Suppressor macrophage treated with lipopolysaccharide for 1 hour (primary cell): ENCODE data around the gene TAB2.
A peak's percentile ranks its signal among the peaks of the same experiment; 100 is the strongest.

Experiments used
- DNase-seq, 3 donors: peaks; one replicate each; pipeline ENCODE4 v3.0.0-alpha.2; 2020 to 2022

The TAB2 gene

GRCh38 chr6:149419696-149420404, 102.3 kb downstream of the TAB2 start:
- peak in 2 of 3 donors; percentile 24 to 29 for DNase-seq

- DNase-seq, result no peak
Observed at GRCh38 chr6:149421132-149421531, 103.6 kb downstream of the TAB2 start.

GRCh38 chr6:149422581-149422980, 105.1 kb downstream of the TAB2 start:
- DNase-seq, result no peak

- no peak for DNase-seq
Observed at GRCh38 chr6:149423964-149424440, 106.5 kb downstream of the TAB2 start.

- DNase-seq, result no peak
Observed at GRCh38 chr6:149425224-149425623, 107.7 kb downstream of the TAB2 start.

GRCh38 chr6:149425754-149426153, 108.2 kb downstream of the TAB2 start:
- DNase-seq, result no peak

GRCh38 chr6:149428606-149429005, 111.1 kb downstream of the TAB2 start:
- DNase-seq, result no peak

- no peak for DNase-seq
Observed at GRCh38 chr6:149429427-149430360, 112.2 kb downstream of the TAB2 start.

- DNase-seq, result peak; percentile 89 to 96 (median 93)
Observed at GRCh38 chr6:149431905-149432775, 114.6 kb downstream of the TAB2 start.

GRCh38 chr6:149433405-149433804, 115.9 kb downstream of the TAB2 start:
- DNase-seq, result no peak

- peak in 2 of 3 donors; percentile 31 to 33 for DNase-seq
Observed at GRCh38 chr6:149433881-149434280, 116.4 kb downstream of the TAB2 start.

- DNase-seq, result no peak
Observed at GRCh38 chr6:149435919-149436586, 118.5 kb downstream of the TAB2 start.

GRCh38 chr6:149436647-149437046, 119.1 kb downstream of the TAB2 start:
- DNase-seq, result no peak

GRCh38 chr6:149437212-149437611, 119.7 kb downstream of the TAB2 start:
- DNase-seq, result no peak

- no peak for DNase-seq
Observed at GRCh38 chr6:149438855-149439254, 121.3 kb downstream of the TAB2 start.

GRCh38 chr6:149439626-149440025, 122.1 kb downstream of the TAB2 start:
- DNase-seq, result no peak

GRCh38 chr6:149440735-149441671, 123.5 kb downstream of the TAB2 start:
- no peak for DNase-seq

- no peak for DNase-seq
Observed at GRCh38 chr6:149441740-149442139, 124.2 kb downstream of the TAB2 start.

GRCh38 chr6:149443411-149444181, 126.1 kb downstream of the TAB2 start:
- no peak for DNase-seq
